NCI-H446 (cell line): ENCODE measurements around the gene YIPF6.
A peak's percentile ranks its signal among the peaks of the same experiment; 100 is the strongest.
"Not testable (repeated sequence)": the region's sequence is repeated elsewhere in the genome, so short reads cannot be mapped to it uniquely, and the experiment has no call there.

Source experiments
- DNase-seq, 2 experiments: peaks; one replicate each; lab custom pipeline; 2025; lab: John Stamatoyannopoulos, UW

Gene YIPF6

DNA sequence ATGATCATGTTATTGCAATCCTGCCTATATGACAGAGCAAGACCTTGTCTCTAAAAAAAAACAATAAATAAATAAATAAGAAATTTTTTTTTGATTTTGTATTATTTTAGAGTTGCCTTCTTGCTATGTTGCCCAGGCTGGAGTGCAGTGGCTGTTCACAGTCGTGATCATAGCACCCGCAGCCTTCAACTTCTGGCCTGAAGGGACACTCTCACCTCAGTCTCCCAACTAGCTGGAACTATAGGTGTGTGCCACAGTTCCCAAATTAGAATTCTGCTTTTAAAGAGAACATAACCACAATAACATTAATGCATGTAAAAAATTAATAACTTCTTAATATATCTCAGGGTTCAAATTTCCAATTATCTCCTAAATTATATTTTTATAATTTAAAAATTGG lies 7.8 kb downstream of the YIPF6 start:
- no peak for DNase-seq

DNA sequence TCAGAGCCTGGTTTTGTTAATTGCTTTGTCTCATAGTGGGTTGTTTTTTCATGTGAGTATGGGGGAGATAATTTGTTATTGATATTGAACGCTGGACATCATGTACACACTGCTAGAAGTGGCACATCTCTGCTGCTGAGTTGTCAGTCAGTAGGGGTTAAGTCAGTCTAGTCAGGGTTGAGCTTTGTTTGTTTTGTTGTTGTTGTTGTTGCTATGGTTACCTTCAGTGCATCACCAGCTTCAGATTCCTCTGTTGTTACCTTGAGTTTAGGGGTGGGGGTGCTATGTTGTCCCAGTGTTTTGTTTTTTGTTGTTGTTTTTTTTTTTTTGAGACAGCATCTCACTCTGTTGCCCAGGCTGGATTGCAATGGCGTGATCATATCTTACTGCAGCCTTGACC lies 9.9 kb downstream of the YIPF6 start:
- no peak for DNase-seq

DNA sequence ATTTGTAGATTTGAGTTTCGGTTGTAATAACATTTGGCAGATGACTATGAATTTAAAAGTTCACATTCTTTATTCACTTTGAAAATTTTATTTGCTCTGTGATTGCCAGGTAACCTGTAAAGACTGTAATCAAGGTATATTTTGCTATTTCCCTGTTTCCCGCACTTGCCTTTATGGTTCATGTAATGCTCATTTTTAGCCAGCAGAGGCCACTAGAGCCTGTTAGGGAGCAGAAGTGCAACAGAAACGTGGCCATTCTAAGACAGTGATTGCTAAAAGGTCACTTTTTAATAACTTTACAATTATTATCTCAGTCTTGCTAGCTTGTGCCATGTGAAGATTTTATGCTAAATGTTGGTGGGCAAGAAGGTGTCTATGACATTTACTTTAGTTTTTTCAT lies 12.4 kb downstream of the YIPF6 start:
- DNase-seq, result peak in 1 of 2 experiments; percentile 17

DNA sequence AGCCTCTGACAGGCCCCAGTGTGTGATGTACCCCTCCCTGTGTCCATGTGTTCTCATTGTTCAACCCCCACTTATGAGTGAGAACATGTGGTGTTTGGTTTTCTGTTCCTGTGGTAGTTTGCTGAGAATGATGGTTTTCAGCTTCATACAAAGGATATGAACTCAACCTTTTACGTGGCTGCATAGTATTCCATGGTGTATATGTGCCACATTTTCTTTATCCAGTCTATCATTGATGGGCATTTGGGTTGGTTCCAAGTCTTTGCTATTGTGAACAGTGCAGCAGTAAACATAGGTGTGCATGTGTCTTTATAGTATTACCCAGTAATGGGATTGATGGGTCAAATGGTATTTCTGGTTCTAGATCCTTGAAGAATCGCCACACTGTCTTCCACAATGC lies 25.8 kb downstream of the YIPF6 start:
- not testable (repeated sequence) for DNase-seq

DNA sequence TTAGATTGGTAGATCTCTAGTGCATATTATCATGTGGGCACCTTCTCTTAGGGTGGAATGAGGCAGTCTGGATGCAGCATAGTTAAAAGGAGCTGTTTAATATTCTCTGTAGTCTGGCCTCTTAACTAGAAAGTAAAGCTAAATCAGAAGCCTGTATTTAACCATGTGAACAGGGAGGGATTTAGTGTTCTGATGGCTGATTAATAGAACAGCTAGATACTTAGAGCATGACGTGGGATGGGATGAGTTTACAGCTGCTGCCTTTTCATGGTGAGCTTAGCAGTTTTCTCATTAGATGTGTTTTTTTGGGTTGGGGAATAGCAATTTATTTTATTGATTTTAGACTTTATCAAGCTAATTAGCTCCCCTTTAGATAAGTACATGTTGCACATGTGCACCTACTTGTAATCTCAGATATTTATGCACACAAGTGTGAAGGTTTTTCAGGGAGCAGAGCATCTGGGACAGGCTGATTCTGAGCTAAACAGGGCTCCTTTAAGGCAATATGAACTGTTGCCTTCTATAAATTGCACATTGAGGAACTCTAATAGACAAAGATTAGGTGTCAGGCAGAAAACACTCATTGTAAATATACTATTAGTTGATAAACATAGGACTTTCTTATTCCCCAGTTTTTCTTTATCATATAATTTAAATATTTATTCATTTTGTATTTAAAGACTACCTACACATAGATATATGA lies 34.1 kb downstream of the YIPF6 start:
- no peak for DNase-seq

DNA sequence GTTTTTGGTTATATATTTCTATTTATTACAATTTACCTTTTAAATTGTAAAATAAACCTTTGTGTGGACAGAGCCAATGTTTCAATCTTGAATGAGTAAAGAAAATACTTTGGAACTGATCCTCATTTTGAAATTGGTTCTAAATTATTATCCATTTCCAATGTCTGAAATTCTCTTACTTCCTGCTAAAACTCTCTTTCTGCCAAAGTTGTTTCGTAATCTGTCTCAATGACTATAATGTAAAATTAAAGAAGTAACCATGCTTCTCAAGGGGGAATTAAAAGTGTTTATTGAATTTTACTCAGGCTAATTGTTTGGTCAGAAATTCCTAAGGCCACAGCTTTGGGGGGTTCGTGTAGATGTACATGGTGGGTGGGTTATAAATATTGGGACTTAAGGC lies 34.8 kb downstream of the YIPF6 start:
- DNase-seq, result no peak

DNA sequence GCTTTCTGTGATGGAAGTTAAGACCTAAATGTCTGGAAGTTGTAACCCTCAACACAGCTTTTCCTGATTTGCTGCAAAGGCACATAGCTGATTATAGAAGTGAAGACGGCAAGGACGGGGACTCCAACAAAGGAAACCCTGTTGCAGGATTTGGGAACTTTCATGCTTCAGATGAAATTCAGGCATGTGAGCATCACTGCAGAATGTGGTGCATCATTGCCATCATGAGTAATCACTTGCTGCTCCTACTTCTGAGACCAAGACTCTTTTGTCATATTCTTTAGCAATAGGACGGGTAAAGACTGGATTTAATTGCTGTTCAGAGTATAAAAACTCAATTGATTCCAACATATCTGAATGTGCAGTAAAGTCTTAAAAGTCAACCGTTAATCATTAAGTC lies 35.8 kb downstream of the YIPF6 start:
- DNase-seq, result no peak

DNA sequence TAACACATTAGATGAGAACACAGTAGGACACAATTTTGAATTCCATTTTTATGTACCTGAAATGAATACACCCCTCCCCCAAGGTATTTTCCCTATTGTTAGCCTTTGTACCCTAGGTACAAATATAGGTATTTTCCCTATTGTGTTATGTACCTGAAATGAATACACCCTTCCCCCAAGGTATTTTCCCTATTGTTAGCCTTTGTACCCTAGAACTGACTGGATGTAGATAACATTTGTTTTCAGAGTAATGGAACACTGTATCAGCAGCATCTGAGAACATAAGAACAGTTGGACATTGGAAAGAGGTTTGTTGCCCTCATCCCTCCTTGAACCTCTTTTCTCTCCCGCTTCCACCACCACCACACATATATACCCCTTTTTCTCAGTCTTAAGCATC lies 37.6 kb downstream of the YIPF6 start:
- DNase-seq, result no peak

DNA sequence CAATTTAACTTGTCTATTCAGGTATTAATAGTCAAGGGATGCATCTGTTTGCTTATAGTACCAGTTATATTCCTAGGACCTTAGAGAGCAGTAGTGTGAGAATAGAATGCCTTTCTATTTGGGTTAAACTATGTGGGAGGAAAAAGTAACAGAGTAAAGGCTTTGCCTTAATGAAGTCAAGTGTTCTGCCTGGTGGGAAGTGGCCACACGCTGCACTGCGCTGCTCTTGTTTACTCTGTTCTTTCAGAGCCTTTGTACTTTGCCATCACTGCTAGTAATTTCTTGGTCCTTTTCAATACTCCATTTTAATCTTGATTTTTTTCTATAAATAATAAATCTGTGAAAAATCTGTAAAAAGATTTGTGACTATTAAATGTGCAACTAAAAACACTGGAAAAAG lies 38.0 kb downstream of the YIPF6 start:
- no peak for DNase-seq

DNA sequence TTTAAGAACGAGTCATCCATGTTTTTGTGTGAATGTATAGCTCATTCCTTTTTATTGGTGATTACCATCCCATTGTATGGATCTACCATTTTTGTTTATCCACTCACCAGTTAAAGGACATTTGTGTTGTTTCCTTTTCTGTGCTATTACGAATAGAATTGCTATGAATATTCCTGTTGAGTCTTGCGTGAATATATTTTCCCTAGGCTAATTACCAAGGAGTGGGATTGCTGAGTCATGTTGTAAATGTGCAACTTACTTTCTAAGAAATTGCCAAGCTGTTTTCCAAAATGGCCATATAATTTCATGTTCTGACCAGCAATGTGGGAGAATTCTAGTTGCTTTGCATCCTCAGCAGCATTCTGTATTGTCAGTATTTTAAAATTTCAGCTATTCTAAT lies 51.3 kb downstream of the YIPF6 start:
- no peak for DNase-seq

DNA sequence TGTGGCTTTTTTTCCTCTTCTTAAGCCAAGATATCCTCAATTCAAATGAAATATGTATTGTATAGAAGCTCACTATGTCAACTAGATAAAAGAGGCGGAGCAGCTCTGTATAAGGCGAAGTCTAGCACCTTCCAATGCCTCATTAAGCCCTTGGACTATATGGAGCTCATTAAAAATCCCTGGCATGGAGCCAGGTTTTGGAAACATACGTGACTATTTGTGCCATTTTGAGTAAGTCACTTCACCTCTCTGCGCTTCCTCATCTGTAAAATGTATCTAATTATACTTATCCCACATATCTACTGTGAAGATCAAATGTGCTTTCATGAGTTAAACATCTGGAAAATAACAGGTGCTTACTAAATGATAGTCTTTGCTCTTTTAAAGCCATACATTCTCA lies 57.2 kb downstream of the YIPF6 start:
- no peak for DNase-seq

DNA sequence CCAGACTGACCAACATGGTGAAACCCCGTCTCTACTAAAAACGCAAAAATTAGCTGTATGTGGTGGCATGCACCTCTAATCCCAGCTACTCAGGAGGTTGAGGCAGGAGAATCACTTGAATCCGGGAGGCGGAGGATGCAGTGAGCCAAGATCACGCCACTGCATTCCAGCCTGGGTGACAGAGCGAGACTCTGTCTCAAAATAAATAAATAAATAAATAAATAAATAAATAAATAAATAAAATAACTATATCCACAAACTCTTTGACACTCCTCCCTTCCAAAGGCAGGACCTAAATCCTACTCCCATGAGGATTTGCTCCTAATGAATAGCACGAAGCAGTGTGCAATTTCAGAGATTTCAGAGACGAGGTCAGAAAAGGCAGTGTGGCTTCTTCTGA lies 58.3 kb downstream of the YIPF6 start:
- not testable (repeated sequence) for DNase-seq

DNA sequence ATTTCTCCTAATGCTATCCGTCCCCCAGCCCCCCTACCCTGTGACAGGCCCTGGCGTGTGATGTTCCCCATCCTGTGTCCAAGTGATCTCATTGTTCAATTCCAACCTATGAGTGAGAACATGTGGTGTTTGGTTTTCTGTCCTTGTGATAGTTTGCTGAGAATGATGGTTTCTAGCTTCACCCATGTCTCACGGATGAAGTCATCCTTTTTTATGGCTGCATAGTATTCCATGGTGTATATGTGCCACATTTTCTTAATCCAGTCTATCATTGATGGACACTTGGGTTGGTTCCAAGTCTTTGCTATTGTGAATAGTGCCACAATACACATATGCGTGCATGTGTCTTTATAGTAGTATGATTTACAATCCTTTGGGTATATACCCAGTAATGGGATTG lies 61.1 kb downstream of the YIPF6 start:
- not testable (repeated sequence) for DNase-seq

DNA sequence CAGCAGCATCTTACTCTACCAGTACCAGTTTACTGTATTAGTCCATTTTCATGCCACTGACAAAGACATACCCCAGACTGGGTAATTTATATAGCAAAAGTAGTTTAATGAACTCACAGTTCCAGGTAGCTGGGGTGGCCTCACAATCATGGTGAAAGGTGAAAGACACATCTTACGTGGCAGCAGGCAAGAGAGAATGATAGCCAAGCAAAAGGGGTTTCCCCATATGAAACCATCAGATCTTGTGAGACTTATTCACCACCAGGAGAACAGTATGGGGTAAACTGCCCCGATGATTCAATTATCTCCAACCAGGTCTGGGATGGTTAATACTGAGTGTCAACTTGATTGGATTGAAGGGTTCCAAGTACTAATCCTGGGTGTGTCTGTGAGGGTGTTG lies 69.3 kb downstream of the YIPF6 start:
- no peak for DNase-seq

DNA sequence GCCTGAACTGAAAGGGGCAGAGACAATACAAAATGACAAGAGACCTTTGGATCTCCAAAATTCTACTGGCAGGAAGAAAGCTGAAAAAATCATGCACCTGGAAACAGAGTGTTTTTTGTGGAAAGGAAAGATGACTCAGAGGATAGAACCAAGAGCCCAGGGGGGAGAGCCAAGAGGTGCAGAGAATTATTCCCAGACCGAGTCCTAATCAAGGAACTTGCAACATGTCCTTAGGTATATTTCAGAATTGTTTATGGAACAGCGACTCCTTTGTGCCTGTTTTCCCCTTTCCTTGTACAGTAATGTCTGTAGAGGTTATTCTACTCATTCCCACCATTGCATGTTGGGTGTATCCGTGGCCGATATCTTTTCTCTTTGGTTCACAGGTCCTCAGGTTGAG lies 71.7 kb downstream of the YIPF6 start:
- no peak for DNase-seq

DNA sequence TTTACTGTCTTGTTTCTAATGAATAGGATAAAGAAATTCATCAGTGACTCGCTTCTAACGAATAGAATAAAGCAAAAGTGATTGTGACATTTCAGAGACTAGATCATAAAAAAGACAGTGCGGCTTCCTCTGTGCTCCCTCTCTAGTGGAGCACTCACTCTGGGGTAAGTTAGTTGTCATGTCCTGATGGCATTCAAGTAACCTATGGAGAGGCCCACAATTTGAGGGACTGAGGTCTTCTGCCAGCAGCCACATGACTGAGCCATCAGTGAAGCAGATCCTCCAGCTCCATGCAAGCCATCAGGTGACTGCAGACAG lies 72.4 kb downstream of the YIPF6 start:
- DNase-seq, result no peak

DNA sequence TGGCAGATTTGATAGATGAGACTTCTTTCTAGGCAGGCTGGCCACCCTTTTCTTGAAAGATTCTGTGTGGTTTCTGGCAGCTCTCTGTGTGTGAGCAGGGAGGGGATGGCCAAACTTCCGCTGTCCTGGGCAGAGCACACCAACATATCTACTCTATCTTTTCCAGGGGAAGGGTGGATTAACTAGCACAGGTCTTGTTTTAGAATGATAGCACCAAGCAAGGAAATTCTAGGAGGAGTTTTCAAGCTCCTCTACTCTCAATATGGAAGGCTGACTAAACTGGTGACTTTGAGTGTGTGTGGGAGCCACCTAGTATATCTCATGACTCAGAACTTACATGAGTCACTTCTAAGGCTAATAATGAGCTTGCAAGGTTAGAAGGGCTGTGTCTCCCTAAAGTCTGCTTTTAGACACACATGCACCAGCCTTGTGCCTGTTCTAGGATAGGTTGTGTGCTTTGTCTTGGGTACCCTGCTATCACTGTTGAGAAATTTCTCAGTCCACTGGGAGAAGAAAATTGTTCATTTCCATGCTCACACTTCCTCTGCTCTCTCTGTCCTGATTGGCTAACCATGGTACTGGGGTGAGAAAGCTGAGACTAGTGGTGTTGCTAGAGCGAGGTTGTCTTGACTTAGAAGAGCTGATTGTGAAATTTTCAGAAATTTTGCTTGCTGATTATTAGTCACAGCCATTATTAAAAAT lies 72.9 kb downstream of the YIPF6 start:
- DNase-seq, result no peak

DNA sequence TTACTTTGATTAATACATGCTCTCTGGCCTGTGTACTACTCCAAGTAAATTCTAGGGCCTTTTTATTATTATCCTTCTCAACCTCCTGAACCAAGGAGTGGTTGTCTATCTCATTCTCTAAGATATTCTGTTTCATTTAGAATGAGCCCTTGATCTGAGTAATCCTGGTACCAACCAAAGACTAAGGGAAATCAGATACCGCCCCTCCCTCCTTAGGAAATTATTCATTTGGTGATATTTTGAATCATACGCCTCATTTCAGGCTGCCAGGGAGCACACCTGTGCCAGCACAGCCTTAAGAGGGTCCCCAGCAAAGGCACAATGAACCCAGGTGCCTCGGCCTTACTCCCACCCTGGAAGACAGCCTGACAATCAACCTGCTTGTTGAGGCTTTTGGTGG lies 75.4 kb downstream of the YIPF6 start:
- no peak for DNase-seq

DNA sequence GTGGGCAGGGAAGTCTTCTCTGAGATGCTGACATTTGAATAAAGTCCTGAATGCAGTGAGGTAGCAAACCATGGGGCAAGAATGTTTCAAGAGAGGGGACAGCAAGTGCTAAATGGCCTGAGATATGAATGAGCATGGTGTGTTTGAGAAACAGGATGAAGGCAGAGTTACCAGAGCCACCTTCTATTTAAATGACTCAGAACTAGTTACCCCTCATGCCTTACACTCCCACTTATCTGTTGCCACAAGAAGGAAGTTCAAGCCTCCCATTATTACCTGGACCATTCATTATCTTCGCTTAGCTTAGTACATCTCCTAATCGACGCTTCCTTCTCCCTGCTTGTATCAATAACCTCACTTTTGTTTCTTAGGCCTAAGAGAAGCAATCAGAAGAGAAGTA lies 81.0 kb downstream of the YIPF6 start:
- DNase-seq, result no peak

DNA sequence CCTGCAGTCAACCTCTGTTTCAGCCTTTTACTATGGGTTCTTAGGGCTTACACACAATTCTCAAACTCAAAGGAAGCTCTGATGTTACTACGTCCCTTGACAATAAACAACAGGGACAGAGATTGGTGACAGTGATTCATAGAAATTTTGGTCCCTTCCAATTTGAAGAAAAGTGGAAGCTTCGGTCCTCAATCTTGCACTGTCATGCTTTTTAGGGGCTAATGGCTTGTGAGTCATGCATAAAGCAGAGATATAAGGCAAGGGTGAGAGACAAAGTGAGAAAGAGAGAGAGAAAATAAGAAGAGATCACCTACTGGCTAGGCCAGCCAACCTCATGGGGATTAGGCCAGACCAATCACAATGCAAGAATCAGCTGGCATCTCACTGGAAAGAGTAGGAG lies 85.4 kb downstream of the YIPF6 start:
- DNase-seq, result no peak
